ENCODE measurements around the gene SLC6A3.

DNA sequence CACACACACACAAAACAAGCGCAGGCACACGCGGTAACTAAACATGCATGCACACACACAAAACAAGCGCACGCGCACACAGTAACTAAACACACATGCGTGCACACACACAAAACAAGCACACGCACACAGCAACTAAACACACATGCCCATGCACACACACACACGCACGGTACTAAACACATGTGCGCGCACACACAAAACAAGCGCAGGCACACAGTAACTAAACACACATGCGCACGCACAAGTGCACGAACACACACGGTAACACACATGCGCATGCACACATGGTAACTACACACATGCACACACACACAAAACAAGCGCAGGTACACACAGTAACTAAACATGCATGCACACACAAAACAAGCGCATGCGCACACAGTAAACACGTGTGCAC, 19.9 kb upstream of the SLC6A3 start:
- TF ChIP-seq CTCF (conservative IDR thresholded peaks at IDR 0.05; ENCODE audit: low read length) (no peak), EZH2phosphoT487 (IDR thresholded peaks at IDR 0.05; ENCODE audit: borderline replicate concordance) (no peak)
